Measurements from ENCODE around the gene PRAMEF18. TPM values are rescaled to one million over a fixed set of nuclear protein-coding genes. Genes with fewer than 3 reads are reported as not detected.

Gene PRAMEF18
- total RNA-seq, 2 experiments from 2014 or later = not detected

Other genes with a start within 250 kb of the PRAMEF18 start
- gene PRAMEF27, start 169.6 kb downstream of the PRAMEF18 start, total RNA-seq (2014; rRNA removed; shearing (Covaris generic)) = not detected in 2 replicates
- gene PRAMEF27, start 169.6 kb downstream of the PRAMEF18 start, total RNA-seq (2022) = not detected in 2 replicates
- gene HNRNPCL3, start 165.4 kb downstream of the PRAMEF18 start, total RNA-seq (2014; rRNA removed; shearing (Covaris generic)) = not detected in 2 replicates
- not detected in 2 replicates for gene HNRNPCL3, start 165.4 kb downstream of the PRAMEF18 start, total RNA-seq (2022)
- gene PRAMEF25, start 155.4 kb downstream of the PRAMEF18 start, total RNA-seq (2014; rRNA removed; shearing (Covaris generic)) = not detected in 2 replicates
- gene PRAMEF25, start 155.4 kb downstream of the PRAMEF18 start, total RNA-seq (2022) = not detected in 2 replicates
- gene HNRNPCL2, start 109.3 kb downstream of the PRAMEF18 start, total RNA-seq (2014; rRNA removed; shearing (Covaris generic)) = not detected in 2 replicates
- gene HNRNPCL2, start 109.3 kb downstream of the PRAMEF18 start, total RNA-seq (2022) = not detected in 2 replicates
- gene PRAMEF26, start 70.1 kb downstream of the PRAMEF18 start, total RNA-seq (2014; rRNA removed; shearing (Covaris generic)) = not detected in 2 replicates
- gene PRAMEF26, start 70.1 kb downstream of the PRAMEF18 start, total RNA-seq (2022) = not detected in 2 replicates
- gene HNRNPCL4, start 60.5 kb downstream of the PRAMEF18 start, total RNA-seq (2014; rRNA removed; shearing (Covaris generic)) = not detected in 2 replicates
- gene HNRNPCL4, start 60.5 kb downstream of the PRAMEF18 start, total RNA-seq (2022) = not detected in 2 replicates
- not detected in 2 replicates for gene PRAMEF9, start 54.3 kb downstream of the PRAMEF18 start, total RNA-seq (2014; rRNA removed; shearing (Covaris generic))
- not detected in 2 replicates for gene PRAMEF9, start 54.3 kb downstream of the PRAMEF18 start, total RNA-seq (2022)
- not detected in 2 replicates for gene PRAMEF13, start 24.7 kb downstream of the PRAMEF18 start, total RNA-seq (2014; rRNA removed; shearing (Covaris generic))
- not detected in 2 replicates for gene PRAMEF13, start 24.7 kb downstream of the PRAMEF18 start, total RNA-seq (2022)
- not detected in 2 replicates for gene PRAMEF5, start 28.0 kb upstream of the PRAMEF18 start, total RNA-seq (2014; rRNA removed; shearing (Covaris generic))
- gene PRAMEF5, start 28.0 kb upstream of the PRAMEF18 start, total RNA-seq (2022) = not detected in 2 replicates
- gene PRAMEF8, start 59.0 kb upstream of the PRAMEF18 start, total RNA-seq (2014; rRNA removed; shearing (Covaris generic)) = not detected in 2 replicates
- not detected in 2 replicates for gene PRAMEF8, start 59.0 kb upstream of the PRAMEF18 start, total RNA-seq (2022)
- gene PRAMEF33, start 77.4 kb upstream of the PRAMEF18 start, total RNA-seq (2014; rRNA removed; shearing (Covaris generic)) = not detected in 2 replicates
- not detected in 2 replicates for gene PRAMEF33, start 77.4 kb upstream of the PRAMEF18 start, total RNA-seq (2022)
- not detected in 2 replicates for gene PRAMEF15, start 89.4 kb upstream of the PRAMEF18 start, total RNA-seq (2014; rRNA removed; shearing (Covaris generic))
- not detected in 2 replicates for gene PRAMEF15, start 89.4 kb upstream of the PRAMEF18 start, total RNA-seq (2022)
- not detected in 2 replicates for gene PRAMEF14, start 121.0 kb upstream of the PRAMEF18 start, total RNA-seq (2014; rRNA removed; shearing (Covaris generic))
- gene PRAMEF14, start 121.0 kb upstream of the PRAMEF18 start, total RNA-seq (2022) = not detected in 2 replicates
- gene PRAMEF19, start 145.8 kb upstream of the PRAMEF18 start, total RNA-seq (2014; rRNA removed; shearing (Covaris generic)) = not detected in 2 replicates
- gene PRAMEF19, start 145.8 kb upstream of the PRAMEF18 start, total RNA-seq (2022) = not detected in 2 replicates
- gene PRAMEF17, start 163.5 kb upstream of the PRAMEF18 start, total RNA-seq (2014; rRNA removed; shearing (Covaris generic)) = not detected in 2 replicates
- not detected in 2 replicates for gene PRAMEF17, start 163.5 kb upstream of the PRAMEF18 start, total RNA-seq (2022)
- not detected in 2 replicates for gene PRAMEF20, start 184.3 kb upstream of the PRAMEF18 start, total RNA-seq (2014; rRNA removed; shearing (Covaris generic))
- gene PRAMEF20, start 184.3 kb upstream of the PRAMEF18 start, total RNA-seq (2022) = not detected in 2 replicates

Data from OCI-LY7 (cell line).